Caco-2 (cell line): ENCODE measurements around the gene AHRR. TPM values are rescaled to one million over a fixed set of nuclear protein-coding genes. Genes with fewer than 3 reads are reported as not detected.
A peak's percentile ranks its signal among the peaks of the same experiment; 100 is the strongest.

Experiments
- BruUV-seq: library from RNA; stranded (reverse); fragments of 400-500 nt; replicated peaks from 2 replicates; lab custom pipeline; 2021; lab: Mats Ljungman, UMichigan
- CTCF ChIA-PET: fragments of 300-600 bp; sonication (Branson Sonifier 250); formaldehyde crosslinking; loops from one replicate; lab custom pipeline; 2022; ENCODE audit warnings: antibody characterized with exemption; lab: Charles Lee
- POLR2A ChIA-PET: fragments of 300-600 bp; sonication (Branson Sonifier 250); formaldehyde crosslinking; loops from one replicate; lab custom pipeline; 2022; ENCODE audit warnings: antibody characterized with exemption; lab: Charles Lee
- DNase-seq, 2 experiments: peaks; one replicate each; pipeline versions ENCODE4 v3.0.0 to v3.0.0-alpha.2; 2020 to 2022
- H3K27me3 ChIP-seq: replicated peaks from 2 replicates; pipeline ENCODE4 v1.6.0; 2011; ENCODE audit warnings: low read length; ENCODE audit not compliant: control insufficient read depth, insufficient read depth
- H3K36me3 ChIP-seq: 2 replicates; pipeline ENCODE4 v1.5.1; 2011; ENCODE audit warnings: low read length; ENCODE audit not compliant: control insufficient read depth, insufficient read depth
- H3K4me1 ChIP-seq: fragments of 250-450 bp; sonication (Bioruptor Pico); 2 replicates; pipeline ENCODE4 v1.5.1; 2020; ENCODE audit warnings: mild to moderate bottlenecking
- H3K4me3 ChIP-seq: 2 replicates; pipeline ENCODE4 v1.5.1; 2011; ENCODE audit warnings: low read depth, mild to moderate bottlenecking, control low read depth, low read length
- H3K9me3 ChIP-seq: fragments of 250-450 bp; sonication (Bioruptor Pico); 2 replicates; pipeline ENCODE4 v1.5.1; 2020; ENCODE audit warnings: mild to moderate bottlenecking, moderate library complexity
- H3K27ac Mint-ChIP-seq: one replicate; pipeline ENCODE4 v1.8.0; 2022; ENCODE audit warnings: mixed read lengths; ENCODE audit not compliant: unreplicated experiment
- H3K27me3 Mint-ChIP-seq: one replicate; pipeline ENCODE4 v1.8.0; 2022; ENCODE audit warnings: mixed read lengths; ENCODE audit not compliant: insufficient read depth, unreplicated experiment
- H3K36me3 Mint-ChIP-seq: one replicate; pipeline ENCODE4 v1.8.0; 2022; ENCODE audit warnings: mild to moderate bottlenecking, mixed read lengths; ENCODE audit not compliant: insufficient read depth, unreplicated experiment
- H3K4me1 Mint-ChIP-seq: one replicate; pipeline ENCODE4 v1.8.0; 2022; ENCODE audit warnings: low read depth, mixed read lengths; ENCODE audit not compliant: unreplicated experiment
- H3K4me3 Mint-ChIP-seq: one replicate; pipeline ENCODE4 v1.8.0; 2022; ENCODE audit warnings: mild to moderate bottlenecking, moderate library complexity, mixed read lengths; ENCODE audit not compliant: unreplicated experiment
- H3K9me3 Mint-ChIP-seq: one replicate; pipeline ENCODE4 v1.8.0; 2022; ENCODE audit warnings: mixed read lengths; ENCODE audit not compliant: unreplicated experiment
- CTCF ChIP-seq, 2 experiments: fragments of 200-600 bp in 1 of 2; IDR thresholded peaks; 1 replicate in 1 of 2; 2 replicates in 1 of 2; pipeline versions ENCODE4 v1.5.1 to v1.8.0; 2011 to 2022; ENCODE audit warnings: antibody characterized with exemption in 1 of 2, control low read depth in 1 of 2, inconsistent platforms in 1 of 2, low read depth in 1 of 2, low read length in 1 of 2, mild to moderate bottlenecking in 1 of 2, moderate library complexity in 1 of 2; ENCODE audit not compliant: insufficient read depth in 1 of 2, severe bottlenecking in 1 of 2, unreplicated experiment in 1 of 2
- intact Hi-C: fragments of 100-400 bp; cut with micrococcal nuclease; formaldehyde crosslinking; loops from one replicate; pipeline ENCODE4 v1.10.0; 2022; ENCODE audit not compliant: unreplicated experiment
- total RNA-seq: library from RNA; stranded (reverse); gene quantifications from 2 replicates; pipeline ENCODE4 v1.2.3, GENCODE V29; 2022

The AHRR gene
- total RNA-seq, 1 experiment from 2014 or later: 1.1 TPM

GRCh38 chr5:320524-321229, 837 bp upstream of the AHRR start:
- H3K4me3 ChIP-seq: peak overlapping the region; percentile 56
- no peaks in the 10 kb centered on the region for H3K36me3 ChIP-seq
- ChIA-PET CTCF (interaction anchor here (0.7 to 0.8 kb wide), 2 partner anchors 9 to 151 kb away, joined by 3 to 5 read pairs; no protein-coding TSS in a partner anchor), POLR2A (no interaction called here)
- DNase-seq: no peak
- intact Hi-C loops: no loop called here
- Mint-ChIP-seq H3K9me3 (no peaks in the 10 kb centered on the region), H3K36me3 (peaks cover 24% of the 10 kb centered on the region), H3K4me1 (no peaks in the 10 kb centered on the region), H3K27me3 (peaks cover 8% of the 10 kb centered on the region), H3K27ac (no peak overlapping the region), H3K4me3 (peak overlapping the region; percentile 76)
- H3K9me3 ChIP-seq: no peaks in the 10 kb centered on the region
- TF ChIP-seq CTCF (IDR thresholded peaks at IDR 0.05; ENCODE audit: insufficient read depth in 1 of 2, low read depth in 1 of 2, low read length in 1 of 2, severe bottlenecking in 1 of 2, unreplicated experiment in 1 of 2): no peak
- no peaks in the 10 kb centered on the region for H3K27me3 ChIP-seq
- H3K4me1 ChIP-seq: 0 out of 2 replicates have a peak, but pooled peaks cover 4% of the 10 kb centered on the region
- no TSS peak for BruUV-seq

- Histone ChIP-seq H3K9me3 (no peaks in the 10 kb centered on the region), H3K27me3 (no peaks in the 10 kb centered on the region), H3K4me1 (0 out of 2 replicates have a peak, but pooled peaks cover 4% of the 10 kb centered on the region), H3K36me3 (no peaks in the 10 kb centered on the region), H3K4me3 (peak overlapping the region; percentile 26)
- ChIA-PET POLR2A (no interaction called here), CTCF (no interaction called here)
- intact Hi-C loops: no loop called here
- no peaks in the 10 kb centered on the region for H3K9me3 Mint-ChIP-seq
- H3K4me3 Mint-ChIP-seq: no peak overlapping the region
- H3K27me3 Mint-ChIP-seq: peaks cover 8% of the 10 kb centered on the region
- no peak overlapping the region for H3K27ac Mint-ChIP-seq
- DNase-seq: no peak
- no peaks in the 10 kb centered on the region for H3K4me1 Mint-ChIP-seq
- no peak for TF ChIP-seq CTCF (IDR thresholded peaks at IDR 0.05; ENCODE audit: insufficient read depth in 1 of 2, low read depth in 1 of 2, low read length in 1 of 2, severe bottlenecking in 1 of 2, unreplicated experiment in 1 of 2)
- H3K36me3 Mint-ChIP-seq: peaks cover 13% of the 10 kb centered on the region
- no TSS peak for BruUV-seq
Measured at GRCh38 chr5:321726-322251, 275 bp downstream of the AHRR start.

- no peaks in the 10 kb centered on the region for H3K9me3 Mint-ChIP-seq
- TF ChIP-seq CTCF (IDR thresholded peaks at IDR 0.05; ENCODE audit: insufficient read depth in 1 of 2, low read depth in 1 of 2, low read length in 1 of 2, severe bottlenecking in 1 of 2, unreplicated experiment in 1 of 2): no peak
- Histone ChIP-seq H3K27me3 (no peaks in the 10 kb centered on the region), H3K4me1 (0 out of 2 replicates have a peak, but pooled peaks cover 4% of the 10 kb centered on the region), H3K4me3 (no peak overlapping the region), H3K9me3 (no peaks in the 10 kb centered on the region), H3K36me3 (no peaks in the 10 kb centered on the region)
- no TSS peak for BruUV-seq
- H3K27me3 Mint-ChIP-seq: peaks cover 8% of the 10 kb centered on the region
- intact Hi-C loops: no loop called here
- no peak overlapping the region for H3K27ac Mint-ChIP-seq
- H3K36me3 Mint-ChIP-seq: peaks cover 7% of the 10 kb centered on the region
- no peaks in the 10 kb centered on the region for H3K4me1 Mint-ChIP-seq
- no peak for DNase-seq
- POLR2A ChIA-PET: no interaction called here
- CTCF ChIA-PET: no interaction called here
- no peak overlapping the region for H3K4me3 Mint-ChIP-seq
Measured at GRCh38 chr5:322281-322941, 897 bp downstream of the AHRR start.
